Peyer's patch (tissue), 4 donors: ENCODE measurements around the gene HEATR3. TPM values are rescaled to one million over a fixed set of nuclear protein-coding genes. Genes with fewer than 3 reads are reported as not detected.
"Not testable (repeated sequence)": the region's sequence is repeated elsewhere in the genome, so short reads cannot be mapped to it uniquely, and the experiment has no call there.

ENCODE experiments used
- DNase-seq, 3 donors: peaks; one replicate each; pipeline ENCODE4 v3.0.0-alpha.2; 2017 to 2019
- H3K27ac ChIP-seq, 4 donors: fragments of 200-600 bp; sonication (generic); one replicate each; pipeline ENCODE4 v1.5.1; 2016 to 2019
- H3K27me3 ChIP-seq, 2 donors: fragments of 200-600 bp; sonication (generic); one replicate each; pipeline ENCODE4 v1.5.1; 2019
- H3K36me3 ChIP-seq, 3 donors: fragments of 200-600 bp; sonication (generic); one replicate each; pipeline ENCODE4 v1.5.1; 2016 to 2019
- H3K4me1 ChIP-seq, 4 donors: fragments of 200-600 bp; sonication (generic); one replicate each; pipeline ENCODE4 v1.5.1; 2016 to 2019
- H3K4me3 ChIP-seq, 4 donors: fragments of 200-600 bp; sonication (generic); 1 replicate in 3 of 4; 2 replicates in 1 of 4; pipeline ENCODE4 v1.5.1; 2016 to 2019; ENCODE audit warnings: mild to moderate bottlenecking in 1 of 4
- H3K9me3 ChIP-seq, 4 donors: fragments of 200-600 bp; sonication (generic); one replicate each; pipeline ENCODE4 v1.5.1; 2016 to 2019; ENCODE audit warnings: mild to moderate bottlenecking in 1 of 4
- POLR2A ChIP-seq, 2 donors: fragments of 450-650 bp; IDR thresholded peaks; one replicate each; pipeline ENCODE4 v1.5.1; 2017; ENCODE audit warnings: antibody characterized with exemption in 2 of 2, mild to moderate bottlenecking in 2 of 2, moderate library complexity in 2 of 2
- total RNA-seq, 4 donors: library from RNA; depleted of rRNA; stranded (reverse); fragments of >200 nt; gene quantifications; one replicate each; pipeline ENCODE4 v1.1.0, GENCODE V29; 2016
- TF ChIP-seq, protein P1 (sequence below), 6 experiments: fragments of 450-650 bp in 4 of 6; fragments of 200-600 bp in 2 of 6; sonication (generic) in 1 of 6; IDR thresholded peaks; one replicate each; pipeline ENCODE4 v1.5.1; 2017 to 2019; ENCODE audit warnings: antibody characterized with exemption in 6 of 6, mild to moderate bottlenecking in 3 of 6, moderate library complexity in 1 of 6

HEATR3 gene
- total RNA-seq, 4 donors from 2014 or later = 22.4 to 39.7 (median 29.6) TPM

DNA sequence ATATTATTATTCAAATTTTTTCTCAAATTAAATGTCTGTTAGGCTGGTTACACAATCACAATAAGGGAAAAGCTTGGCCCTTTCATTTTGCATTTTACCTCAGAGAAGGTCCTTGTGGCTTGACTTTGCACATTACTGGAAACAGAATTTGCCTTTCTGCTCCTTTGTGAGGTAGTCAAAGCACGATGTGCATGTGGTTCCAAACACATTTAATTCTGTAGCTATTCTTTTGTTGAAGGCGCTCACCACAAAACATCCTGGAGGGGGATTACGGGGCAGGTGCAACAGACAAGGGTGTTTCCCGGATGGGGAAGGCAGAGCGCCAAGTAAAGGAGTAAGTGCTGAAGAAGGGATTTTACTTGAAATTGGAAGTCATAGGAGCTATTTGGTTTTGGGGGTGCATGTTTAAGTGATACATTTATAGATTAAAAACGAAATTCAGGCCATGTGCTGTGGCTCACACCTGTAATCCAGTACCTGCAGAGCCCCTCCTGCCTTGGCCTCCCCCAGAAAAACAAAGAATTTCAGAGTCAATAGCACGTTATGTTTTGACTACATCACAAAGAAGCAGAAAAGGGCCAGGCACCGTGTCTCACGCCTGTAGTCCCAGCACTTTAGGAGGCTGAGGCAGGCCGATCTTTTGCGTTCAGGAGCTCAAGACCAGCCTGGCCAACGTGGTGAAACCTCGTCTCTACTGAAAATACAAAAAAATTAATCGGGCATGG is 56.1 kb downstream of the HEATR3 start:
- Histone ChIP-seq H3K9me3 (no peaks in the 10 kb centered on the region), H3K27me3 (no peaks in the 10 kb centered on the region)

DNA sequence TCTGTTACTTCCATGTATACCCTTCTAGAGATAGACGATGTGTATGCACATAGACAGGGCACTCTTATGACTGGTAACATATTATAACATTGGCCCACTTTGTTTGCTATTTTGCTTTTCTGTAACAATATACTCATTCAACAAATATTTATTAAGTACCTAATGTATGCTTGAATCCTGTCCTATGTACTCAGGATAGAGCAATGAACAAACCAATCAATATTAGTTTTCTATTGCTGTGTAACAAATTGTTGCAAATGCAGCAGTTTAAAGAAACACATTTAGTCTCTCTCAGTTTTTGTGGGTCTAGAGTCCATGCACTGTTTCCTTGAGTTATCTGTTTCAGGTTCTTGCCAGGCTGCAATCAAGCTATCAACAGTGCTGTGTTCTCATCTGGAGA is 57.6 kb downstream of the HEATR3 start:
- DNase-seq = no peak
- Histone ChIP-seq H3K27ac (no peak overlapping the region), H3K27me3 (no peaks in the 10 kb centered on the region), H3K4me1 (peaks cover 0 to 11% (median 0%) of the 10 kb centered on the region in 4 donors), H3K4me3 (no peak overlapping the region), H3K9me3 (no peaks in the 10 kb centered on the region), H3K36me3 (no peaks in the 10 kb centered on the region)
- TF ChIP-seq, protein P1, sequence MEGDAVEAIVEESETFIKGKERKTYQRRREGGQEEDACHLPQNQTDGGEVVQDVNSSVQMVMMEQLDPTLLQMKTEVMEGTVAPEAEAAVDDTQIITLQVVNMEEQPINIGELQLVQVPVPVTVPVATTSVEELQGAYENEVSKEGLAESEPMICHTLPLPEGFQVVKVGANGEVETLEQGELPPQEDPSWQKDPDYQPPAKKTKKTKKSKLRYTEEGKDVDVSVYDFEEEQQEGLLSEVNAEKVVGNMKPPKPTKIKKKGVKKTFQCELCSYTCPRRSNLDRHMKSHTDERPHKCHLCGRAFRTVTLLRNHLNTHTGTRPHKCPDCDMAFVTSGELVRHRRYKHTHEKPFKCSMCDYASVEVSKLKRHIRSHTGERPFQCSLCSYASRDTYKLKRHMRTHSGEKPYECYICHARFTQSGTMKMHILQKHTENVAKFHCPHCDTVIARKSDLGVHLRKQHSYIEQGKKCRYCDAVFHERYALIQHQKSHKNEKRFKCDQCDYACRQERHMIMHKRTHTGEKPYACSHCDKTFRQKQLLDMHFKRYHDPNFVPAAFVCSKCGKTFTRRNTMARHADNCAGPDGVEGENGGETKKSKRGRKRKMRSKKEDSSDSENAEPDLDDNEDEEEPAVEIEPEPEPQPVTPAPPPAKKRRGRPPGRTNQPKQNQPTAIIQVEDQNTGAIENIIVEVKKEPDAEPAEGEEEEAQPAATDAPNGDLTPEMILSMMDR (IDR thresholded peaks at IDR 0.05) = no peak
- no peak for TF ChIP-seq POLR2A (IDR thresholded peaks at IDR 0.05)

More for the DNA sequence above, 56.1 kb downstream of the HEATR3 start:
- Histone ChIP-seq H3K4me1 (peaks cover 0 to 11% (median 0%) of the 10 kb centered on the region in 4 donors), H3K4me3 (no peak overlapping the region), H3K27ac (peak overlapping the region in 2 of 4 donors; percentile 69 to 71), H3K36me3 (no peaks in the 10 kb centered on the region)
- peak in 2 of 3 donors; percentile 22 to 40 for DNase-seq
- no peak for TF ChIP-seq POLR2A (IDR thresholded peaks at IDR 0.05)
- TF ChIP-seq, protein P1 (IDR thresholded peaks at IDR 0.05) = no peak

DNA sequence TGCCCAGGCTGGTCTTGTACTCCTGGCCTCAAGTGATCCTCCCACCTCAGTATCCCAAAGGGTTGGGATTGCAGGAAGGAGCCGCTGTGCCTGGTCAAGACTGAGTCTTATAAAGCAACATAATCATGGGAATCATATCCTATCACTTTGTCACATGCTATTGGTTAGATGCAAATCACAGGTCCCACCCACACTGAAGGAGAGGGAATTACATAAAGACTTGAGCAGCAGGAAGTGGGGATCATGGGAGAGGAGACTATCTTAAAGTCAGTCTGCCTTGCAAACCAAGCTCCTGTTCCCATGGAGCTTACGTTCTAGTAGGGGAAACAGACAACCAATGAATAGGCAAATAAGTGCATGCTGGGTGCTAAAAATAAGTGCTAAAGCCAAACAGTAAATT is 59.0 kb downstream of the HEATR3 start:
- H3K36me3 ChIP-seq = no peaks in the 10 kb centered on the region
- no peak for TF ChIP-seq POLR2A (IDR thresholded peaks at IDR 0.05)
- TF ChIP-seq, protein P1 (IDR thresholded peaks at IDR 0.05) = no peak

DNA sequence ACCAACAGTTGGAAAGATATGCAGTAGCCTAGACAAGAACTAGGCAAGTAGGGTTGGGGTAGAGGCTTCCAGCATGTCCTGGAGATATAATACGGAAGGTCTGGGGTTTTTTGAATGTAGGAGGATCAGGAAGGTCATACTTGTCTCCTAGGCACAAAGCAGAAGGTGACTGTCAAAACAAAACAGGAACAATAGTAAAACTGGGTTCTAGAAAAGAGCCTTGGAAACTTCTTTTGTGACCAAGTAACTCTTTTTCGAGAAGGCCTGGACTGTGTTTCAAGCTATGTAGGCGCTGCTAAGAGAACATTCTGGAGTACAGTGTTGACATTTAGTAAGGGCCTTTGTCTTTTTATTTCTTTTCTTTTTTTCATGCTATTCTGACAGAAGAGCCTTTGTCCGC is 60.4 kb downstream of the HEATR3 start:
- TF ChIP-seq, protein P1 (IDR thresholded peaks at IDR 0.05) = no peak
- no peak for TF ChIP-seq POLR2A (IDR thresholded peaks at IDR 0.05)

More for the DNA sequence above, 59.0 kb downstream of the HEATR3 start:
- Histone ChIP-seq H3K27ac (no peak overlapping the region), H3K9me3 (no peaks in the 10 kb centered on the region), H3K4me3 (no peak overlapping the region), H3K27me3 (no peaks in the 10 kb centered on the region), H3K4me1 (peaks cover 0 to 11% (median 0%) of the 10 kb centered on the region in 4 donors)
- DNase-seq = no peak

DNA sequence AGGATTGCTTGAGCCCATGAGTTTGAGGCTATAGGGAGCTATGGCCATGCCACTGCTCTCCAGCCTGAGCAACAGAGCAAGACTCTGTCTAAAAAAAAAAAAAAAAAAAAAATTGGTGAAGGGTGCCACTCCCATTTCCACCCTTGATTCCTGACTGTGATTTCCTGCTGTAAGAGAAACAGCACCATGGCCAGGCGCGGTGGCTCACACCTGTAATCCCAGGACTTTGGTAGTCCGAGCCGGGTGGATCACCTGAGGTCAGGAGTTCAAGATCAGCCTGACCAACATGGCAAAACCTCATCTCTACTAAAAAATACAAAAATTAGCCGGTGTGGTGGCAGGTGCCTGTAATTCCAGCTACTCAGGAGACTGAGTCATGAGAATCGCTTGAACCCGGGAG is 66.8 kb downstream of the HEATR3 start:
- H3K27ac ChIP-seq, H3K27me3 ChIP-seq, H3K4me3 ChIP-seq, H3K9me3 ChIP-seq, H3K4me1 ChIP-seq, H3K36me3 ChIP-seq: not testable (repeated sequence)
- DNase-seq = peak in 2 of 3 donors; percentile 59 to 60

More for the DNA sequence above, 60.4 kb downstream of the HEATR3 start:
- no peaks in the 10 kb centered on the region for H3K9me3 ChIP-seq
- no peaks in the 10 kb centered on the region for H3K27me3 ChIP-seq
- no peak overlapping the region for H3K27ac ChIP-seq
- no peak overlapping the region for H3K4me3 ChIP-seq
- H3K36me3 ChIP-seq = no peaks in the 10 kb centered on the region
- peaks cover 0 to 8% (median 0%) of the 10 kb centered on the region in 4 donors for H3K4me1 ChIP-seq
- no peak for DNase-seq

DNA sequence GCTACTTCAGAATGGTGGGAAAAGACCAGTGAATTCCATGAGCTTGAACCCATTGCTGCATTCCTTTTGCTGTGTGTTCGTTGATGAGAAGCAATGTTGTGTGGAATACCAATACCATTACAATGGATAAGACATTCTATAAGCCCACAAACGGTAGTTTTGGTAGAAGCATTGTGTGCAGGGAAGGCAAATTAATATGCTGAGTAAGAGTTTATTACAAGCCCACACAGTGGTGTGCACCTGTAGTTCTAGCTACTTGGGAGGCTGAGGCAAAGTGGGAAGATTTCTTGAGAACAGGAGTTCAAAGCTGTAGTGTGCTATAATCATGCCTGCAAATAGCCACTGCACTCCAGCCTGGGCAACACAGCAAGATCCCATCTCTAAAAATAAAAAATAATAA is 67.4 kb downstream of the HEATR3 start:
- no peak for DNase-seq
- no peaks in the 10 kb centered on the region for H3K36me3 ChIP-seq
- TF ChIP-seq, protein P1 (IDR thresholded peaks at IDR 0.05) = no peak
- no peak for TF ChIP-seq POLR2A (IDR thresholded peaks at IDR 0.05)
- no peak overlapping the region for H3K27ac ChIP-seq
- no peaks in the 10 kb centered on the region for H3K27me3 ChIP-seq
- no peak overlapping the region for H3K4me3 ChIP-seq
- H3K4me1 ChIP-seq = no peaks in the 10 kb centered on the region
- no peaks in the 10 kb centered on the region for H3K9me3 ChIP-seq
